Femur (tissue), 1 donor: ENCODE measurements around the gene KBTBD12.

ENCODE experiments used
- DNase-seq: peaks from one replicate; pipeline ENCODE4 v3.0.0-alpha.2; 2017

KBTBD12 gene

GRCh38 chr3:128021768-128022372 lies 106.8 kb downstream of the KBTBD12 start:
- DNase-seq: no peak

- DNase-seq: no peak
These were observed 118.1 kb downstream of the KBTBD12 start for GRCh38 chr3:128033102-128033501.

- no peak for DNase-seq
These were observed 121.1 kb downstream of the KBTBD12 start for GRCh38 chr3:128036119-128036518.
